Activated CD8-positive, alpha-beta memory T cell treated with anti-CD3 and anti-CD28 coated beads, Interleukin-2, amount 50 U/mL, for 4 hours (primary cell): Measurements from ENCODE around the gene MYRFL.
"Not testable (repeated sequence)": the region's sequence is repeated elsewhere in the genome, so short reads cannot be mapped to it uniquely, and the experiment has no call there.

Source experiments
- DNase-seq: peaks from one replicate; pipeline ENCODE4 v3.0.0-alpha.2; 2020

MYRFL gene

GRCh38 chr12:69844416-69844815 lies 19.4 kb downstream of the MYRFL start:
- DNase-seq: no peak

- no peak for DNase-seq
Measured at GRCh38 chr12:69844836-69845235, 19.8 kb downstream of the MYRFL start.

- DNase-seq: no peak
Measured at GRCh38 chr12:69846976-69847375, 21.9 kb downstream of the MYRFL start.

- DNase-seq: no peak
Measured at GRCh38 chr12:69851976-69852375, 26.9 kb downstream of the MYRFL start.

DNA sequence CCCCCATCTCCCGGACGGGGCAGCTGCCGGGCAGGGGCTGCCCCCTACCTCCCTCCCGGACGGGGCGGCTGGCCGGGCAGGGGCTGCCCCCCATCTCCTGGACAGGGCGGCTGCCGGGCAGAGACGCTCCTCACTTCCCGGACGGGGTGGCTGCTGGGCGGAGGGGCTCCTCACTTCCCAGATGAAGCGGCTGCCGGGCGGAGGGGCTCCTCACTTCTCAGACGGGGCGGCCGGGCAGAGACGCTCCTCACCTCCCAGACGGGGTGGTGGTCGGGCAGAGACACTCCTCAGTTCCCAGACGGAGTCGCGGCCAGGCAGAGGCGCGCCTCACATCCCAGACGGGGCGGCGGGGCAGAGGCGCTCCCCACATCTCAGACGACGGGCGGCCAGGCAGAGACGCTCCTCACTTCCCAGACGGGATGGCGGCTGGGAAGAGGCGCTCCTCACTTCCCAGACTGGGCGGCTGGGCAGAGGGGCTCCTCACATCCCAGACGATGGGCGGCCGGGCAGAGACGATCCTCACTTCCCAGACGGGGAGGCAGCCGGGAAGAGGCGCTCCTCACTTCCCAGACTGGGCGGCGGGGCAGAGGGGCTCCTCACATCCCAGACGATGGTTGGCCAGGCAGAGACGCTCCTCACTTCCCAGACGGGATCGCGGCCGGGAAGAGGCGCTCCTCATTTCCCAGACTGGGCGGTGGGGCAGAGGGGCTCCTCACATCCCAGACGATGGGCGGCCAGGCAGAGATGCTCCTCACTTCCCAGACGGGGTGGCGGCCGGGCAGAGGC lies 28.3 kb downstream of the MYRFL start:
- DNase-seq: not testable (repeated sequence)

- DNase-seq: no peak
Measured at GRCh38 chr12:69866698-69867097, 41.7 kb downstream of the MYRFL start.

- no peak for DNase-seq
Measured at GRCh38 chr12:69868695-69869094, 43.7 kb downstream of the MYRFL start.

- no peak for DNase-seq
Measured at GRCh38 chr12:69872804-69873203, 47.8 kb downstream of the MYRFL start.

DNA sequence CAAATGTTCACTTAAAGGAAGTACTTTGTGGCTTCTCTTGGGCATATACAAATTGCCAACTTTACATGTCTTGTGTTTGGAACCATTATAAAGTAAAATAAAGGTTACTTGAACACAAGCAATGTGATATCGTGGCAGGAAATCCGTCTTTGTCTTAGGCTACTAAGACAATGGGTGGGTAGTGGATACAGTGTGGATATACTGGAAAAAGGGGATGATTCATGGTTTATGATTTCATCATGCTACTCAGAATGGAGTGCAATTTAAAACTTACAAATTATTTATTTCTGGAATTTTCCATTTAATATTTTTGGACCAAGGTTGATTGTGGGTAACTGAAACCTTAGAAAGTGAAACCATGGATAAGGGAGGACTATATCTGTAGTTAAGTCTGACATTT lies 48.4 kb downstream of the MYRFL start:
- DNase-seq: no peak

DNA sequence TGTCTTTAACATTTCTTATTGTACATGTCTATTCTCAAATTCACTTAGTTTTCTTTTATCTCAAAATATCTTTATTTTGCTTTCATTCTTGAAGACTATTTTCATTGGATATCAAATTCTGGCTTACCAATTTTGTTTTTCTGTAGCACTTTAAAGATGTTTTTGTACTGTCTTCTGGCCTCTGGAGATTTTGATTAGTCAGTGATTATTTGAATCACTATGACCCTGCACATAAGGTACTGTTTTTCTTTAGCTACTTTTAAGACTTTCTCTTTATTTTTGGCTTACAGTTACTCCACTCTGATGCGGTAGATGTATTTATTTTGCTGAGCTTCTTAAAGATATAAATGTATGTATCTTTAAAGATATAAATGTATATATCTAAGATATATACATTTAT lies 49.6 kb downstream of the MYRFL start:
- DNase-seq: no peak

- DNase-seq: no peak
Measured at GRCh38 chr12:69875416-69875935, 50.4 kb downstream of the MYRFL start.

DNA sequence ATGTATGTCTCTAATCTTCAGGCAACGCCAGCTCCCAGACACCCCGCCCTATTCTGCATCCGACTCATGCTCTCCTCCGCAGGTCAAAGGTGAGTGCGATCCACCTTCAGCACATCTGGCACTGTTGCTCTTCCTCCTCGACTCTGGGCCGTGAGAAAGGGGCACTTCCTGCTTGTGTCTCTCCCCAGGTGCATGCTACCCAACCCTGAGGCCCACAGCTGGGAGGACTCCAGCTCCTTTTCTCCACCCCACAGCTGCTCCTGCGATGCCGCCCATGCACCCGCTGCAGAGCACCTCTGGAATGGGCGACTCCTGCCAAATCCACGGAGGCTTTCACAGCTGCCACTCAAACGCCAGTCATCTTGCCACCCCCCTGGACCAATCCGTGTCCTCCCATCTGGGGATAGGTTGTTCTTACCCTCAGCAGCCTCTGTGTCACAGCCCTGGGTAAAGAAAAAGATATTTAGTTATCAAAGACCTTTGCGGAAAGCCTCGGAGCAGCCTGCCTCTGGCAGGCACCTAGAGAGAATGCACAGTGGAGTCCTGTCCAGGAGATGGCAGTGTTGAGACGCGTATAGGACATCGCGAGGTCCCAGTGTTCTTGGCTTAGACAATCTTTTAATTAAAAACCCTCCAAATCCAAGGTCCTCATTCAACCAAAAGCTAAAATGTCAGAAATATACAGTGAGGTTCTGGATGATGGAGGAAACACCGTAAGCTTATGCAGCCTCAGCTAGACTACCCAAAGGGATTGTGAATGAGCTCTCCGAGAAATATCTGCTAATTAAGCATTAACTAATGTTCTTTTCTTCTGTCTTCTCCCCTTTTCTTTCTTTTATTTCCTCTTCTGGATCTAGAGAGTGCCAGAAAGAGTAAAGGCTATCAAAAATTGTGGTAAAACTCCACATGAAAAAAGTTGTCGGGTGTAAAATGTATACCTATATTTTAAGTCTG lies 54.3 kb downstream of the MYRFL start:
- peak; percentile 63 for DNase-seq

DNA sequence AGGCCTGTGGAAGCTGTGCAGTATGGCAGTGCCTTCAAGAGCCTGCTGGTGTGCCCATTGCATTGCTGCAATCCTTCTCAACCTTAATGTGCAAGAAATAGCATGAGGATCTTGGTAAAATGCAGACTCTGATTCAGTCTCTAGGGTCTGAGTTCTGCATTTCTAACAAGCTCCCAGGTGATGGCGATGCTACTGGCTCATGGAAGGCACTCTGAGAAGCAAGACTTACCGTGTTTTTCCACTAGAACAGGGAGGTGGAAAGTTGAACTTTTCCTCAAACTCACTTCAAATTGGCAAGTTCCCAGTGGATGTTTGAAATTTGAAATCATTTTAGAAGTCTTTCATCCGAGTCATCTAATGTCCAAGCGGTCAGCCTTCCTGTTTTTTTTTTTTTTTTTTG lies 55.5 kb downstream of the MYRFL start:
- DNase-seq: no peak

DNA sequence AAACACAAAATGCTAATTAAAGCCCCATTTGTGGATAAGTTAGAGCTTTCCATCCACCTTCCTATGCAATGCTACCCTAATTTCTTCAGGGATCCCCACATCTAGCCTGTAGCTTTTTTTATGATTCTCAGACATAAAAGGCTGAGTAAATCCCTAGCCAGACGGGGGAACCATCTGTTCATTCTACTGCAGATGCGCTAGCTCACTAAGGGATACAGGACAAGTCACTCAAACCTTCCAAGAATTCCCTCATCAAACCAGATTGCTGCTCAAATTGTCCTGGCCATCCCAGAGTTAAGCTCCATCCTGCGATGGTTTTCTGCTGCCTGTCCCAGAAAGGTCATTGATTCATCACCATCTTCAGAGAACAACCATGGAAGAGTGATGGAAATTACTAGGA lies 56.7 kb downstream of the MYRFL start:
- DNase-seq: no peak

- DNase-seq: no peak
Measured at GRCh38 chr12:69884386-69884785, 59.4 kb downstream of the MYRFL start.

DNA sequence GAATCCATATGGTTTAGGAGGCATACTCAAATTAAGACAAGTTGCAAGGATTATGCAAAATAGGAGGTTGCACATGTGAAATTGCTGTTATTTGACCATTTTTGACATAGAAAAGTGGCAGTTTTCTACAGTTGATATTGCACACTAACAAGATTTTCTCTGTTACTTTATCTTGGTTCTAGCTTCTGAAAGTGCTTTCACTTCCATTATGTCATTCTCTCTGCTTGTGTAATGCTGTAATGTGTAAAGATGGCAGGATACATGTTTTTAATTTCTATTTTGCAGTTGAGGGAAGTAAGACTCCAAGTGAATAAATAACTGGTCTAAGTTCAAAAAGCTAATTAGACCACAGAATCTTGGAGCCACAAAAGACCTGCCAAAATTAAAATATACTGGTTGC lies 60.6 kb downstream of the MYRFL start:
- no peak for DNase-seq

DNA sequence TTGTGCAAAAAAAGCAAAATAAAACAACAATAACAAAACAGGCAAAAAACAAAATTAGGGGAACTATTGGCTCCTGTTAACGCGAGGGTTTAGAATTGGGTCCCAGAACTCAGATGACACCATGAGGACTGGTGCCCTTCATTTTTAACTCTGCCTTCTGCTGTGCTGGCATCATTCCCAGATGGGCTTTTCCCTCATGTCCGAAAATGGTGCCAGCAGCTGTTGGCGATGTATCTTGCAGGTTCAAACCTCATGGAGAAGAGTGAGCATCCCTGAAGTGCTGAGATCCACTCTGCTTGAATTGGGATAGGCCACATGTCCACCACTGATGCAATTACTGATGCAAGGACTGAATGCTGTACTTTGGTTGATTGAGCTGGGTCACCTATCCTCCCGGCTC lies 61.1 kb downstream of the MYRFL start:
- no peak for DNase-seq

DNA sequence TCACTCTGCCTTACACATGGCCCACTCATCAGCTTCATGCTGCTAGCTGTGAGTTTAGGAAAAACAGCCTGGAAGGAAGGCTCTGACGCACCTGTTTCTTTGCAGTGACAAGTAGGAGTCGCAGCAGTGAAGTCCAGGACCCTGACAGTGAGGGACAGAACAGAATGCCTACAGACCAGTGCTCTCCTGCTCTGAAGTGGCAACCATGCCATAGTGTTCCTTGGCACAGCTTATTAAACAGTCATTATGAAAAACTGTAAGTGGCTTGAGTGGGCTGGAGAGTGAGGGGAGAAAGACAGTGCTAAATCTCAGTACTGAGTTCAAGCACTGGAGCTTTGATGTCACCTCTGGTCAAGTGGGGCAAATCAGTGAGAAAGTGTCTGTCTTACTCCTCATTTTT lies 61.7 kb downstream of the MYRFL start:
- DNase-seq: no peak

DNA sequence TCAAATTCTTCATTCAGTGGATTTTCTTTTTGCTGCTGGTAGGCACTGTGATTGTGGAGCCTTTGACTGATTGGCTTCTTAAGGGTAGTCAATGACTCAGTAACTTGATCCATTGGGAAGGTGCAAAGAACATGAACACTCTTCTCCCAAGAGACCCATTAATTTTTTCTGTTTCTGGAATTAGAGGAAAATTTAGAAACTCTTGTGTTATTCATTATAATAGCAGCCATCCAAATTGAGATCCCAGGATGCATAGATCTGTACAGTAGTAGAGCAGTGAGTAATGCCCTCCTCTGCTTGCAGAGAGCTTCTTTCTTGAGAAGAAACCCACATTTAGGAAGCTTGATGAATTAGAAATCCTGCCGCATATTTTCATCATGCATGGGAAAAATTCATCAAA lies 63.9 kb downstream of the MYRFL start:
- no peak for DNase-seq

GRCh38 chr12:69894800-69895383 lies 69.9 kb downstream of the MYRFL start:
- no peak for DNase-seq

DNA sequence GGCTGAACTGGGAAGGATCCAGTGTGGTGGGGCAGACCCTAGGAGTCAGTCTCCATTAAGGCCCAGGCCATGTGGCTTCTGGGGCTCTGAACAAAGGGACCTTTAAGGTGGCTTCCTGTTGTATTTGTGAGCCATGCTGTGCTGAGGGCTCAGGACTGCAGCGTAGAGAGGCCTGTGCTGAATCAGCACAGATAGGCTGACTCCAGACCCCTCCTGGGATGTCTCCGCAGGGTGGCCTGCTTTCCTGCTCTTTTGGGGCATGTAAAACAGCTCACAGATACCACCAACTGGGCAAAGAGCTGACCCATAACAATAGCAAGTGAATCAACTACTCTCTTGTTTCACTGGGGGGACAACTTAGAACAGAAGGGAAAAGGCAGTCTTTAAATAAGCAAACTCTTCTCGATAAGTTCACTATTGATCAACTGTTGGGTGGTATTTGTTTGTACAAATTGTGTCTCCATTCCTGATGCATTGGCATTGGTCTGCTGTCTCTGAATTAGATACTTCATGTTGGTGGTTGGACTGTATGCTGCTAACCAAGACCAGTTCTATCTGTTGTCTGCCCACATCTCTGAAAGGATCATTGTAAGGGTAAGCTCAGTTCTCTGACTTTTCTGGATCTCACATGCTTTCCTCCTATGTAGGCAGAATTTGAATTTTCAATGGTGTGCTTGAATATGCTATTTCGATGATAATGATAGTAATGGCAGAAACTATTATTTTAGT lies 71.8 kb downstream of the MYRFL start:
- DNase-seq: no peak

GRCh38 chr12:69897744-69898143 lies 72.7 kb downstream of the MYRFL start:
- no peak for DNase-seq

DNA sequence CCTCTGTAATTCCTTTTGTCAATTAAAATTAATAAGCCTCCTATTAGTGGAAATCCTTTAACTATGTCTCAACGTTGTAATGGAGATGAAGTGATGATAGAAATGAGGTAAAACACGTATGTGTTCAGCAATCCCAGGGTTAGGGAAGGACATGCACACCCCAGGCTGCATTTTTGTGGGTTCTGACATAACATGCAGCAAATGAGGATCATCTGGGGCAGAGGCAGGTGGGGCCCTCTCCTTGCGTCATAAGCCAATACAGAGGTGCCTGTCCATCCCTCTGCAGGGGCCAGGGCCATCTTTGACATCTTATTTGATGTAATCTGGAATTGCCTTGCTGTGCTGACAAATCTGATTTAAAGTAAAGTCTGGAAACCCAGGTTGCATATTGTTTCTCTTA lies 73.2 kb downstream of the MYRFL start:
- DNase-seq: no peak
